D721Med (cell line): ENCODE results near the gene SPPL2B.

Experiments
- DNase-seq: peaks from one replicate; pipeline ENCODE4 v3.0.0; 2011; ENCODE audit warnings: low spot score; ENCODE audit not compliant: insufficient read length
- FAIRE-seq: peaks from 2 replicates; lab custom pipeline; 2011; peaks lifted over from hg19 to GRCh38; lab: Jason Lieb, UNC
- TF ChIP-seq, protein P1 (sequence below): IDR thresholded peaks from 2 replicates; pipeline ENCODE4 v1.5.1; 2012; ENCODE audit warnings: mild to moderate bottlenecking, control low read depth; ENCODE audit not compliant: insufficient read depth; ENCODE audit errors: missing control alignments

Gene SPPL2B

GRCh38 chr19:2286402-2287140, 41.9 kb upstream of the SPPL2B start:
- DNase-seq = no peak
- no peak for FAIRE-seq
- TF ChIP-seq, protein P1, sequence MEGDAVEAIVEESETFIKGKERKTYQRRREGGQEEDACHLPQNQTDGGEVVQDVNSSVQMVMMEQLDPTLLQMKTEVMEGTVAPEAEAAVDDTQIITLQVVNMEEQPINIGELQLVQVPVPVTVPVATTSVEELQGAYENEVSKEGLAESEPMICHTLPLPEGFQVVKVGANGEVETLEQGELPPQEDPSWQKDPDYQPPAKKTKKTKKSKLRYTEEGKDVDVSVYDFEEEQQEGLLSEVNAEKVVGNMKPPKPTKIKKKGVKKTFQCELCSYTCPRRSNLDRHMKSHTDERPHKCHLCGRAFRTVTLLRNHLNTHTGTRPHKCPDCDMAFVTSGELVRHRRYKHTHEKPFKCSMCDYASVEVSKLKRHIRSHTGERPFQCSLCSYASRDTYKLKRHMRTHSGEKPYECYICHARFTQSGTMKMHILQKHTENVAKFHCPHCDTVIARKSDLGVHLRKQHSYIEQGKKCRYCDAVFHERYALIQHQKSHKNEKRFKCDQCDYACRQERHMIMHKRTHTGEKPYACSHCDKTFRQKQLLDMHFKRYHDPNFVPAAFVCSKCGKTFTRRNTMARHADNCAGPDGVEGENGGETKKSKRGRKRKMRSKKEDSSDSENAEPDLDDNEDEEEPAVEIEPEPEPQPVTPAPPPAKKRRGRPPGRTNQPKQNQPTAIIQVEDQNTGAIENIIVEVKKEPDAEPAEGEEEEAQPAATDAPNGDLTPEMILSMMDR = no peak

DNA sequence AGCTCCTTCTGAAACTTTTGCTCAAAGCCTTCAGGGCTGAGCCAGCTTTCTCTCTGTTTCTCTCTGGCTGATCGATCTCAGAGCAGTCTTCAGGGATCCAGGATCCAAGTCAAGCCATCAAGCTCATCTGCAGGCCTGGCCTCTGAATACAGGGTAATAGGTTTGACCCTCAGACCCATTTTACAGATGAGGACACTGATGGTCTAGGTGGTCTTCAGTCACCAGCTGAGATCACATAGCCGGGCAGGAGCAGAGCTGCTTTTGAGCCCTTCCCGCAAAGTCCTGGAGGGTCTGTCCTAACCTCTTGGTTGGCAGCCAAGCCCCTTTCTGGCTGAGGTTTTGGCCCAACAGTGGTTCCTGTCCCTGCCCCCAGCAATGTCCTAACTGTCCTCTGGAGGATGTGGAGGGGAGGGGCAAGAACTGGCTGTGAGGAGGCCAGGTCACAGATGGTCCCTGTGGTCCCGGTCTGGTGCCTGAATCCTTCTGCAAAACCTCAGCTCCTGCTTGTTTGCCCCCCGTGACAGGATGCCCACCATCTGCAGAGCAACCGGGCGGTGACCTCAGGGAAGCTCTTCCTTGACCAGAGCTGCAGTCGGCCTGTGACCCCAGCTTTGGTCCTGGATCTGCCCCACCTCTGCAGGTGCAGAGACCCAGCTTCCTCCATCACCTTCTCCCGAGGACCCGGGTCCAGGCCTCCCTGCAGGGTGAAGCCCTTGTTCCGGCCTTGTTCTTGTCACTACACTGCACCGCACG, 40.7 kb upstream of the SPPL2B start:
- DNase-seq (no peak), FAIRE-seq (no peak)
- TF ChIP-seq, protein P1 = no peak

DNA sequence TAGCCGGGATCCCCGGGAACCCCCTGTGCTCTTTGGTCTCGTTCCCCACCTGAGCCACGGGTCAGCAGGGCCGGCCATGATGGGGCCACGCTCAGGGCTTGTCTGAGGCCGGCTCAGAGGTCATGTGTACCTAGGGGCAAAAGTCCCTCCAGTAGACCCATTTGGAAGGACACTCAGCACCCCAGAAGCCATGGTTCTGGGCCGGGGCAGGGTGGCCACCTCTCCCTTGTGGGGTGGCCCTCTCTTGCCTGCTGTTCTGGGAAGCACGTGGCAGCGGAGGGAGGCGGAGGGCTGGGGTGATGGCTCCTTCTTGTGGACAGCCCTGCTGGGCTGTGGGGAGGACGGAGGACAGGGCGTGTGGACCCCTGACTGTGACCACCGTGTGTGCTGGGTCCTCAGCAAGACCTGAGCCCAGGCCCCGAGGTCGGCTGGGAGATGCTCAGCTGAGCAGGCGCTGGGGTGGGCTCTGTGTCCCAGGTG, 40.1 kb upstream of the SPPL2B start:
- FAIRE-seq = no peak
- no peak for DNase-seq
- TF ChIP-seq, protein P1 = no peak

GRCh38 chr19:2288818-2289713, 39.4 kb upstream of the SPPL2B start:
- FAIRE-seq = no peak
- DNase-seq = no peak
- TF ChIP-seq, protein P1 = no peak

DNA sequence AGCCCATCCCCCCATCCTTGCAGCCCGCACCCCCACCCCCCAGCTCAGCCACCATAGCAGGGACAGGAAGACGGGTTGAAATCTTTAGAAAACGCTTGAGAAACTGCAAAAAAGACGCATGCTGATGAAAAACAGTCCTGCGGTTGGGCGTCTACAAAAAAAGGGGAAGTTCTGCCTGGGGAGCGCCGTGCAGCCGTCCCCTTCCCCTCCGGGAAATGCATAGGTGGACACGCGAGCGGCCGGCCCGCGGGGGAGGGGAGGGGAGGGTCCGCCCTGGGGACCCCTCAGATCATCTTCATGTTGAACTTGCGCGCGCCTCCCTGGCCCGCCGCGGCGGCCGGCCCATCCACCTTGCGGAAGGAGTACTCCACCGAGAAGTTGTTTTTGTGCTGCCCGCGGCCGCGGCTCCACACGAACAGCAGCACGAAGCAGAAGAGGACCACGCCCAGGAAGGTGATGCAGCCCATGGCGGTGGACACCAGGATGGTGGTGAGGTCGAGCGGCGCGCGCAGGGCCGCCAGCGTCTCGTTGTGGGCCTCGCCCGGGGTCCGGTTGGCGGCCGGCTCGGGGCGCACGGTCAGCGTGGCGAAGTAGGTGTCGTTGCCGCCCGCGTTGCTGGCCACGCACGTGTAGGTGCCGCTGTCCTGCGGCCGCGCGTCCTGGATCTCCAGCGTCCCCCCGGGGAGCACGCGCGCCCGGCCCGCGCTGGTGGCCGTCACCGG, 38.6 kb upstream of the SPPL2B start:
- TF ChIP-seq, protein P1 = no peak
- no peak for FAIRE-seq
- no peak for DNase-seq

DNA sequence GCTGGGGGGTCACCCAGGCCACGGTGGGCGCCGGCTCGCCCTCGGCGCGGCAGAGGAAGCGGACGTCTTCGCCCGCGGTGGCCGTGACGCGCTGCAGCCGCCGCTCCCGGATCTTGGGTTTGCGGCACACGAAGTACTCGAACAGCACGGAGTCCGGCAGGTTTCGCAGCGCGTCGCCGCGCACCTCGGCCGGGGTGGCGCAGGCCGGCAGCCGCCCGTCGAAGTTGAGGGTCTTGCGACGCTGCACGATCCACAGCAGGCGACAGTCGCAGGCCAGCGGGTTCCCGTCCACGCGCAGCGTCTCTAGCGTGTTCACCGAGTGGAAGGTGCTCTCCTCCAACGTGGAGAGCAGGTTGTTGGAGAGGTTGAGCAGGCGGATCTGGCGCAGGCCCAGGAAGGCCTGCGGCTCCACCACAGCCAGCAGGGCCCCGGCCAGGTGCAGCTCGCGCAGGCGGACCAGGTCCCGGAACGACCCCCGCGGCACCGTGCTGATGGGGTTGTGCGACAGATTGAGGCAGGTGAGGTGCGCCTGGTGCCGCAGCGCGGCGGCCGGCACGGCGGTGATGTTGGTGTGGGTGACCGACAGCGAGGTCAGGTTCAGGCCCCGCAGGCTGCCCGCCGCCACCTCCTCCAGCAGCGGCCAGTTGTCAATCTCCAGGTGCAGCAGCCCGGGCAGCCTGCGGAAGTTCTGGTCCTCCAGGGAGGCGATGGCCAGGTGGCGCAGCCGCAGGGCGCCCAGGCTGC, 37.9 kb upstream of the SPPL2B start:
- DNase-seq (no peak), FAIRE-seq (no peak)
- TF ChIP-seq, protein P1 = no peak
